ENCODE data around the gene MAPKAPK5.
"Not testable (repeated sequence)": the region's sequence is repeated elsewhere in the genome, so short reads cannot be mapped to it uniquely, and the experiment has no call there.

DNA sequence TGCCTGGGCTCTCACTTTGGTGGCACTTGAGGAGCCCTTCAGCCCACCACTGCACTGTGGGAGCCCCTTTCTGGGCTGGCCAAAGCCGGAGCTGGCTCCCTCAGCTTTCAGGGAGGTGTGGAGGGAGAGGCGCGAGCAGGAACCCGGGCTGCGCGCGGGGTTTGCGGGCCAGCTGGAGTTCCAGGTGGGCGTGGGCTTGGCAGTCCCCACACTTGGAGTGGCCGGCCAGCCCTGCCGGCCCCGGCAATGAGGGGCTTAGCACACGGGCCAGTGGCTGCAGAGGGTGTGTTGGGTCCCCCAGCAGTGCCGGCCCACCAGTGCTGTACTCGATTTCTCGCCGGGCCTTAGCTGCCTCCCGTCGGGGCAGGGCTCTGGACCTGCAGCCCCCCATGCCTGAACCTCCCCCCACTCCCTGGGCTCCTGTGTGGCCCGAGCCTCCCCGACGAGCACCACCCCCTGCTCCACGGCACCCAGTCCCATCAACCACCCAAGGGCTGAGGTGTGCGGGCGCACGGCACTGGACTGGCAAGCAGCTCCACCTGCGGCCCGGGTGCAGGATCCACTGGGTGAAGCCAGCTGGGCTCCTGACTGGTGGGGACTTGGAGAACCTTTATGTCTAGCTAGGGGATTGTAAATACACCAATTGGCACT, 6.4 kb upstream of the MAPKAPK5 start:
- TF ChIP-seq POLR2AphosphoS5 (IDR thresholded peaks at IDR 0.05; ENCODE audit: low read length); HDAC6 (IDR thresholded peaks at IDR 0.05; ENCODE audit: unreplicated experiment); BCL3 (IDR thresholded peaks at IDR 0.05; ENCODE audit: borderline replicate concordance, insufficient read depth, low read depth, low read length, poor library complexity, severe bottlenecking); MTA3 (IDR thresholded peaks at IDR 0.05; ENCODE audit: borderline replicate concordance, low read length); GABPA (IDR thresholded peaks at IDR 0.05; ENCODE audit: low read depth): not testable (repeated sequence)
